T-helper 2 cell (primary cell): Measurements from ENCODE around the gene TCP11L2.
A peak's percentile ranks its signal among the peaks of the same experiment; 100 is the strongest.
"Not testable (repeated sequence)": the region's sequence is repeated elsewhere in the genome, so short reads cannot be mapped to it uniquely, and the experiment has no call there.

Source experiments
- DNase-seq, 5 experiments: peaks; one replicate each; pipeline versions ENCODE4 v3.0.0 to v3.0.0-alpha.2; 2012 to 2022

The TCP11L2 gene

GRCh38 chr12:106345746-106346145 is 43.2 kb downstream of the TCP11L2 start:
- DNase-seq = no peak

GRCh38 chr12:106348411-106348810 is 45.9 kb downstream of the TCP11L2 start:
- no peak for DNase-seq

- DNase-seq = no peak
Measured at GRCh38 chr12:106353175-106353574, 50.6 kb downstream of the TCP11L2 start.

- peak; percentile 84 to 98 (median 95) for DNase-seq
Measured at GRCh38 chr12:106357549-106358395, 55.2 kb downstream of the TCP11L2 start, which contains the start of gene POLR3B. POLR3B (plus strand) TSS chr12:106357748; CDS start chr12:106357880, 132 bp downstream.

GRCh38 chr12:106358396-106359241 is 56.1 kb downstream of the TCP11L2 start:
- DNase-seq = no peak

- DNase-seq = no peak
Measured at GRCh38 chr12:106359646-106360399, 57.3 kb downstream of the TCP11L2 start.

GRCh38 chr12:106360400-106360994 is 58.0 kb downstream of the TCP11L2 start:
- no peak for DNase-seq

- no peak for DNase-seq
Measured at GRCh38 chr12:106362971-106363370, 60.4 kb downstream of the TCP11L2 start.

GRCh38 chr12:106364261-106364660 is 61.7 kb downstream of the TCP11L2 start:
- no peak for DNase-seq

GRCh38 chr12:106369624-106370346 is 67.3 kb downstream of the TCP11L2 start:
- DNase-seq = no peak

GRCh38 chr12:106378788-106379187 is 76.3 kb downstream of the TCP11L2 start:
- peak in 1 of 5 experiments; percentile 47 for DNase-seq

GRCh38 chr12:106380954-106381353 is 78.4 kb downstream of the TCP11L2 start:
- no peak for DNase-seq

- not testable (repeated sequence) for DNase-seq
Measured at GRCh38 chr12:106381866-106382265, 79.3 kb downstream of the TCP11L2 start.

GRCh38 chr12:106386813-106387535 is 84.4 kb downstream of the TCP11L2 start:
- no peak for DNase-seq

- DNase-seq = no peak
Measured at GRCh38 chr12:106387848-106388377, 85.4 kb downstream of the TCP11L2 start.

GRCh38 chr12:106389151-106389550 is 86.6 kb downstream of the TCP11L2 start:
- no peak for DNase-seq

GRCh38 chr12:106392759-106393158 is 90.2 kb downstream of the TCP11L2 start:
- DNase-seq = no peak
